Measurements from ENCODE around the gene WHRN.

GRCh38 chr9:114388357-114388682, 117.0 kb downstream of the WHRN start:
- TF ChIP-seq CTCF (conservative IDR thresholded peaks at IDR 0.05; ENCODE audit: low read length) = no peak
- TF ChIP-seq EZH2phosphoT487 (IDR thresholded peaks at IDR 0.05; ENCODE audit: borderline replicate concordance, low read depth, low read length) = no peak

Measured in OCI-LY7 (cell line).